Measurements from ENCODE around the gene TSPYL1. TPM values are rescaled to one million over a fixed set of nuclear protein-coding genes. Genes with fewer than 3 reads are reported as not detected.

TSPYL1 gene
- total and polyA plus RNA-seq, 10 of the 15 experiments (the other 5 are each of a cell fraction or from before 2014, with no cell fraction given): 22.9 to 44.1 (median 27.0) TPM

- TF ChIP-seq ZNF687 (IDR thresholded peaks at IDR 0.05): no peak
- TF ChIP-seq STAT1 (conservative IDR thresholded peaks at IDR 0.05): no peak
- peak; percentile 31 for TF ChIP-seq NBN (IDR thresholded peaks at IDR 0.05)
- TF ChIP-seq TCF12 (IDR thresholded peaks at IDR 0.05; ENCODE audit: low read depth, low read length): no peak
- TF ChIP-seq CBFB (IDR thresholded peaks at IDR 0.05; ENCODE audit: low read depth): peak; percentile 51
- peak; percentile 69; the same call in 1 of the 2 replicates for TF ChIP-seq TAF1 (IDR thresholded peaks at IDR 0.05; ENCODE audit: borderline replicate concordance, low read depth, low read length)
- peak in 1 of 2 experiments; percentile 71; a peak in 1 of 4 replicates for TF ChIP-seq CEBPB (IDR thresholded peaks at IDR 0.05; ENCODE audit: borderline replicate concordance in 1 of 2, low read depth in 2 of 2, low read length in 2 of 2)
- TF ChIP-seq IRF5 (IDR thresholded peaks at IDR 0.05; ENCODE audit: borderline replicate concordance): peak; percentile 43; the same call in 1 of the 2 replicates
- no peak for TF ChIP-seq SPI1 (IDR thresholded peaks at IDR 0.05; ENCODE audit: borderline replicate concordance, insufficient read depth, low read depth, low read length)
- TF ChIP-seq FOXM1 (IDR thresholded peaks at IDR 0.05; ENCODE audit: low read depth, low read length): no peak
- no peak for TF ChIP-seq ESRRA (IDR thresholded peaks at IDR 0.05; ENCODE audit: low read length)
- no peak for TF ChIP-seq SUZ12 (IDR thresholded peaks at IDR 0.05; ENCODE audit: unreplicated experiment)
- no peak for TF ChIP-seq RB1 (IDR thresholded peaks at IDR 0.05; ENCODE audit: borderline replicate concordance)
- no peak; the same call in none of the 2 replicates for TF ChIP-seq HCFC1 (IDR thresholded peaks at IDR 0.05; ENCODE audit: low read length)
- TF ChIP-seq ZSCAN29 (IDR thresholded peaks at IDR 0.05): no peak
Observed at GRCh38 chr6:116253505-116254296, 26.0 kb downstream of the TSPYL1 start, which contains the start of gene TSPYL4 (continued).
